ENCODE measurements around the gene FDXR. TPM values are rescaled to one million over a fixed set of nuclear protein-coding genes. Genes with fewer than 3 reads are reported as not detected.

FDXR gene
- total and polyA plus RNA-seq, 9 of the 15 experiments (the other 6 are each of a cell fraction or from before 2014, with no cell fraction given): 0.89 to 70.7 (median 30.9) TPM

DNA sequence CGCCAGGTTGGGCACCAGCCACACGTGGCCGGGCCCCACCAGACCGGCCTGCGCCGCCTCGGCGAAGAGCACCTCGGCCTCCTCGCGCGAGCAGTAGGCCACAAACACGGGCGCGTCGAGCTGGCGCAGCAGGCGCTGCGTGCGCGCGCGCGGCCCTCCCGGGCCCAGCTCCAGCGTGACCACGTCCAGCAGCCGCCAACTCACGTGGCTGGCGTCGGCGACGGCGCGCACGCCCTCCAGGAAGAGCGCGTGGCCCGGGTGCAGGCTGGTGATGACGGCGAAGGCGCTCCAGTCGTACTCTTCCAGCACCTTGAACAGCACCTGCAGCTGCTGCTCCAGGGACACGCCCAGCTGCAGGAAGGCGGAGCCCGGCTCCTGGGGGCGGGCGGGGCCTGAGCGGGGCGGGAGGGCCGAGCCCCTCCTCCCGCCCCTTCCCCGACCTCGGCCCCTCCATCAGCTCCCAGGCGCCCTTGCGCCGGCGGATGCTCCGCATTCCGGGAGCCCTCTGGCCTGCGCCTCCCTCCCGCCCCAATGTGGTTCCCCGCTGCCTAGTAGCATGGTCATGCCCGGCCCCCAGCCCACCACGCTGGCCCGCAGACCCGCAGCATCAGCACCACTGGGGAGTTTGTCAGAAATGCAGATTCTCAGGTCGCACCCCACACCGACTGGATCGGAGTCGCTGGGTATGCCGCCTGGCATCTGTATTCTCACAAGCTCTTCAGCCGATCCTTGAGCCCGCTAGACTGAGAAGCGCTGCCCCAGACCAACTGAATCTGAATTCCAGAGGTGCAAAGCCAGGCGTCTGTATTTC, 20.4 kb downstream of the FDXR start (continued):
- TF ChIP-seq PPARD (CRISPR knock-in tag; IDR thresholded peaks at IDR 0.05): no peak
- peak; percentile 97 for TF ChIP-seq NR3C1 (CRISPR knock-in tag; IDR thresholded peaks at IDR 0.05)
- TF ChIP-seq, protein P1, sequence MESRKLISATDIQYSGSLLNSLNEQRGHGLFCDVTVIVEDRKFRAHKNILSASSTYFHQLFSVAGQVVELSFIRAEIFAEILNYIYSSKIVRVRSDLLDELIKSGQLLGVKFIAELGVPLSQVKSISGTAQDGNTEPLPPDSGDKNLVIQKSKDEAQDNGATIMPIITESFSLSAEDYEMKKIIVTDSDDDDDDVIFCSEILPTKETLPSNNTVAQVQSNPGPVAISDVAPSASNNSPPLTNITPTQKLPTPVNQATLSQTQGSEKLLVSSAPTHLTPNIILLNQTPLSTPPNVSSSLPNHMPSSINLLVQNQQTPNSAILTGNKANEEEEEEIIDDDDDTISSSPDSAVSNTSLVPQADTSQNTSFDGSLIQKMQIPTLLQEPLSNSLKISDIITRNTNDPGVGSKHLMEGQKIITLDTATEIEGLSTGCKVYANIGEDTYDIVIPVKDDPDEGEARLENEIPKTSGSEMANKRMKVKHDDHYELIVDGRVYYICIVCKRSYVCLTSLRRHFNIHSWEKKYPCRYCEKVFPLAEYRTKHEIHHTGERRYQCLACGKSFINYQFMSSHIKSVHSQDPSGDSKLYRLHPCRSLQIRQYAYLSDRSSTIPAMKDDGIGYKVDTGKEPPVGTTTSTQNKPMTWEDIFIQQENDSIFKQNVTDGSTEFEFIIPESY (CRISPR knock-in tag; IDR thresholded peaks at IDR 0.05): peak; percentile 98
- no peak for TF ChIP-seq ZNF24 (IDR thresholded peaks at IDR 0.05)
- no peak for TF ChIP-seq PRPF4 (IDR thresholded peaks at IDR 0.05; ENCODE audit: insufficient read depth, low read depth, low read length, poor library complexity, severe bottlenecking)
- no peak for TF ChIP-seq SNIP1 (IDR thresholded peaks at IDR 0.05; ENCODE audit: low read depth)
- TF ChIP-seq, protein P2, sequence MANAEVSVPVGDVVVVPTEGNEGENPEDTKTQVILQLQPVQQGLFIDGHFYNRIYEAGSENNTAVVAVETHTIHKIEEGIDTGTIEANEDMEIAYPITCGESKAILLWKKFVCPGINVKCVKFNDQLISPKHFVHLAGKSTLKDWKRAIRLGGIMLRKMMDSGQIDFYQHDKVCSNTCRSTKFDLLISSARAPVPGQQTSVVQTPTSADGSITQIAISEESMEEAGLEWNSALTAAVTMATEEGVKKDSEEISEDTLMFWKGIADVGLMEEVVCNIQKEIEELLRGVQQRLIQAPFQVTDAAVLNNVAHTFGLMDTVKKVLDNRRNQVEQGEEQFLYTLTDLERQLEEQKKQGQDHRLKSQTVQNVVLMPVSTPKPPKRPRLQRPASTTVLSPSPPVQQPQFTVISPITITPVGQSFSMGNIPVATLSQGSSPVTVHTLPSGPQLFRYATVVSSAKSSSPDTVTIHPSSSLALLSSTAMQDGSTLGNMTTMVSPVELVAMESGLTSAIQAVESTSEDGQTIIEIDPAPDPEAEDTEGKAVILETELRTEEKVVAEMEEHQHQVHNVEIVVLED (CRISPR knock-in tag; IDR thresholded peaks at IDR 0.05): peak; percentile 87
- TF ChIP-seq DPF2 (IDR thresholded peaks at IDR 0.05): no peak
- TF ChIP-seq POLR2A (conservative IDR thresholded peaks at IDR 0.05): no peak; the same call in 1 of the 2 replicates
- TF ChIP-seq FOXM1 (IDR thresholded peaks at IDR 0.05; ENCODE audit: low read depth): no peak
- peak; percentile 60; the same call in 1 of the 2 replicates for TF ChIP-seq FOXM1 (CRISPR knock-in tag; IDR thresholded peaks at IDR 0.05; ENCODE audit: low read depth)
- TF ChIP-seq, protein P3, sequence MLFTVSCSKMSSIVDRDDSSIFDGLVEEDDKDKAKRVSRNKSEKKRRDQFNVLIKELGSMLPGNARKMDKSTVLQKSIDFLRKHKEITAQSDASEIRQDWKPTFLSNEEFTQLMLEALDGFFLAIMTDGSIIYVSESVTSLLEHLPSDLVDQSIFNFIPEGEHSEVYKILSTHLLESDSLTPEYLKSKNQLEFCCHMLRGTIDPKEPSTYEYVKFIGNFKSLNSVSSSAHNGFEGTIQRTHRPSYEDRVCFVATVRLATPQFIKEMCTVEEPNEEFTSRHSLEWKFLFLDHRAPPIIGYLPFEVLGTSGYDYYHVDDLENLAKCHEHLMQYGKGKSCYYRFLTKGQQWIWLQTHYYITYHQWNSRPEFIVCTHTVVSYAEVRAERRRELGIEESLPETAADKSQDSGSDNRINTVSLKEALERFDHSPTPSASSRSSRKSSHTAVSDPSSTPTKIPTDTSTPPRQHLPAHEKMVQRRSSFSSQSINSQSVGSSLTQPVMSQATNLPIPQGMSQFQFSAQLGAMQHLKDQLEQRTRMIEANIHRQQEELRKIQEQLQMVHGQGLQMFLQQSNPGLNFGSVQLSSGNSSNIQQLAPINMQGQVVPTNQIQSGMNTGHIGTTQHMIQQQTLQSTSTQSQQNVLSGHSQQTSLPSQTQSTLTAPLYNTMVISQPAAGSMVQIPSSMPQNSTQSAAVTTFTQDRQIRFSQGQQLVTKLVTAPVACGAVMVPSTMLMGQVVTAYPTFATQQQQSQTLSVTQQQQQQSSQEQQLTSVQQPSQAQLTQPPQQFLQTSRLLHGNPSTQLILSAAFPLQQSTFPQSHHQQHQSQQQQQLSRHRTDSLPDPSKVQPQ (CRISPR knock-in tag; IDR thresholded peaks at IDR 0.05; ENCODE audit: borderline replicate concordance): no peak
- TF ChIP-seq GATAD2B (IDR thresholded peaks at IDR 0.05; ENCODE audit: borderline replicate concordance): no peak
- peak; percentile 35; the same call in 1 of the 2 replicates for TF ChIP-seq MYC (IDR thresholded peaks at IDR 0.05; ENCODE audit: low read depth, low read length)
- TF ChIP-seq MYC (CRISPR knock-in tag; IDR thresholded peaks at IDR 0.05; ENCODE audit: borderline replicate concordance, low read depth): no peak
- no peak for TF ChIP-seq RBM39 (optimal IDR thresholded peaks at IDR 0.05; ENCODE audit: low read depth, low read length)
- no peak for TF ChIP-seq ZNF175 (CRISPR knock-in tag; IDR thresholded peaks at IDR 0.05; ENCODE audit: low read depth)
- no peak for TF ChIP-seq HDAC6 (IDR thresholded peaks at IDR 0.05; ENCODE audit: low read depth, low read length)
- TF ChIP-seq SREBF1 (IDR thresholded peaks at IDR 0.05; ENCODE audit: borderline replicate concordance, low read depth, low read length): no peak
- TF ChIP-seq, protein P4, sequence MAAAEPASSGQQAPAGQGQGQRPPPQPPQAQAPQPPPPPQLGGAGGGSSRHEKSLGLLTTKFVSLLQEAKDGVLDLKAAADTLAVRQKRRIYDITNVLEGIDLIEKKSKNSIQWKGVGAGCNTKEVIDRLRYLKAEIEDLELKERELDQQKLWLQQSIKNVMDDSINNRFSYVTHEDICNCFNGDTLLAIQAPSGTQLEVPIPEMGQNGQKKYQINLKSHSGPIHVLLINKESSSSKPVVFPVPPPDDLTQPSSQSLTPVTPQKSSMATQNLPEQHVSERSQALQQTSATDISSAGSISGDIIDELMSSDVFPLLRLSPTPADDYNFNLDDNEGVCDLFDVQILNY (CRISPR knock-in tag; IDR thresholded peaks at IDR 0.05): 0 out of 2 replicates have a peak, but pooled peaks have one; percentile 61
- TF ChIP-seq BRD4 (IDR thresholded peaks at IDR 0.05): no peak
- no peak for TF ChIP-seq ZFP36 (IDR thresholded peaks at IDR 0.05; ENCODE audit: low read depth, low read length, partially characterized antibody)
- TF ChIP-seq TBP (optimal IDR thresholded peaks at IDR 0.05; ENCODE audit: low read depth, low read length): no peak
